Caco-2 (cell line): ENCODE results near the gene ANKRD28. TPM values are rescaled to one million over a fixed set of nuclear protein-coding genes. Genes with fewer than 3 reads are reported as not detected.
A peak's percentile ranks its signal among the peaks of the same experiment; 100 is the strongest.
"Not testable (repeated sequence)": the region's sequence is repeated elsewhere in the genome, so short reads cannot be mapped to it uniquely, and the experiment has no call there.

Experiments
- BruUV-seq: library from RNA; stranded (reverse); fragments of 400-500 nt; replicated peaks from 2 replicates; lab custom pipeline; 2021; lab: Mats Ljungman, UMichigan
- CTCF ChIA-PET: fragments of 300-600 bp; sonication (Branson Sonifier 250); formaldehyde crosslinking; loops from one replicate; lab custom pipeline; 2022; ENCODE audit warnings: antibody characterized with exemption; lab: Charles Lee
- POLR2A ChIA-PET: fragments of 300-600 bp; sonication (Branson Sonifier 250); formaldehyde crosslinking; loops from one replicate; lab custom pipeline; 2022; ENCODE audit warnings: antibody characterized with exemption; lab: Charles Lee
- DNase-seq, 2 experiments: peaks; one replicate each; pipeline versions ENCODE4 v3.0.0 to v3.0.0-alpha.2; 2020 to 2022
- H3K27me3 ChIP-seq: replicated peaks from 2 replicates; pipeline ENCODE4 v1.6.0; 2011; ENCODE audit warnings: low read length; ENCODE audit not compliant: control insufficient read depth, insufficient read depth
- H3K36me3 ChIP-seq: 2 replicates; pipeline ENCODE4 v1.5.1; 2011; ENCODE audit warnings: low read length; ENCODE audit not compliant: control insufficient read depth, insufficient read depth
- H3K4me1 ChIP-seq: fragments of 250-450 bp; sonication (Bioruptor Pico); 2 replicates; pipeline ENCODE4 v1.5.1; 2020; ENCODE audit warnings: mild to moderate bottlenecking
- H3K4me3 ChIP-seq: 2 replicates; pipeline ENCODE4 v1.5.1; 2011; ENCODE audit warnings: low read depth, mild to moderate bottlenecking, control low read depth, low read length
- H3K9me3 ChIP-seq: fragments of 250-450 bp; sonication (Bioruptor Pico); 2 replicates; pipeline ENCODE4 v1.5.1; 2020; ENCODE audit warnings: mild to moderate bottlenecking, moderate library complexity
- H3K27ac Mint-ChIP-seq: one replicate; pipeline ENCODE4 v1.8.0; 2022; ENCODE audit warnings: mixed read lengths; ENCODE audit not compliant: unreplicated experiment
- H3K27me3 Mint-ChIP-seq: one replicate; pipeline ENCODE4 v1.8.0; 2022; ENCODE audit warnings: mixed read lengths; ENCODE audit not compliant: insufficient read depth, unreplicated experiment
- H3K36me3 Mint-ChIP-seq: one replicate; pipeline ENCODE4 v1.8.0; 2022; ENCODE audit warnings: mild to moderate bottlenecking, mixed read lengths; ENCODE audit not compliant: insufficient read depth, unreplicated experiment
- H3K4me1 Mint-ChIP-seq: one replicate; pipeline ENCODE4 v1.8.0; 2022; ENCODE audit warnings: low read depth, mixed read lengths; ENCODE audit not compliant: unreplicated experiment
- H3K4me3 Mint-ChIP-seq: one replicate; pipeline ENCODE4 v1.8.0; 2022; ENCODE audit warnings: mild to moderate bottlenecking, moderate library complexity, mixed read lengths; ENCODE audit not compliant: unreplicated experiment
- H3K9me3 Mint-ChIP-seq: one replicate; pipeline ENCODE4 v1.8.0; 2022; ENCODE audit warnings: mixed read lengths; ENCODE audit not compliant: unreplicated experiment
- intact Hi-C: fragments of 100-400 bp; cut with micrococcal nuclease; formaldehyde crosslinking; loops from one replicate; pipeline ENCODE4 v1.10.0; 2022; ENCODE audit not compliant: unreplicated experiment
- total RNA-seq: library from RNA; stranded (reverse); gene quantifications from 2 replicates; pipeline ENCODE4 v1.2.3, GENCODE V29; 2022
- TF ChIP-seq, protein P1 (sequence below), 2 experiments: fragments of 200-600 bp in 1 of 2; IDR thresholded peaks; 1 replicate in 1 of 2; 2 replicates in 1 of 2; pipeline versions ENCODE4 v1.5.1 to v1.8.0; 2011 to 2022; ENCODE audit warnings: antibody characterized with exemption in 1 of 2, control low read depth in 1 of 2, inconsistent platforms in 1 of 2, low read depth in 1 of 2, low read length in 1 of 2, mild to moderate bottlenecking in 1 of 2, moderate library complexity in 1 of 2; ENCODE audit not compliant: insufficient read depth in 1 of 2, severe bottlenecking in 1 of 2, unreplicated experiment in 1 of 2

ANKRD28 gene
- total RNA-seq, 1 experiment from 2014 or later = 37.2 TPM

DNA sequence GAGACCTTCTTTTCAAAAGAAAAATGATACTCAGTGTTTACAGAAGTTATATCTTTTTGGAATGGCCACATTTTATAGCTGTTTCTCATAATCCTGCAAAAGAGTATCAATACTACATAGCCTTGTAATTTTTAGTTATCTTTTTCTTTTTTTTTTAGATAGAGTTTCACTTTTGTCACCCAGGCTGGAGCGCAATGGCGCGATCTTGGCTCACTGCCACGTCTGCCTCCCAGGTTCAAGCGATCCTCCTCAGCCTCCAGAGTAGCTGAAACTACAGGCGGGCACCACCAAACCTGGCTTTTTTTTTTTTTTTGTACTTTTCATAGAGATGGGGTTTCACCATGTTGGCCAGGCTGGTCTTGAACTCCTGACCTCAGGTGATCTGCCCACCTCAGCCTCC lies 53.6 kb downstream of the ANKRD28 start:
- Mint-ChIP-seq H3K4me1 (no peaks in the 10 kb centered on the region), H3K9me3 (peaks cover 10% of the 10 kb centered on the region), H3K27ac (no peak overlapping the region), H3K27me3 (no peaks in the 10 kb centered on the region), H3K36me3 (peaks cover 29% of the 10 kb centered on the region), H3K4me3 (no peak overlapping the region)
- Histone ChIP-seq H3K36me3 (no peaks in the 10 kb centered on the region; the same call in 1 of the 2 replicates), H3K9me3 (peaks cover 4% of the 10 kb centered on the region), H3K4me1 (no peaks in the 10 kb centered on the region), H3K4me3 (no peak overlapping the region), H3K27me3 (no peaks in the 10 kb centered on the region)
- DNase-seq = no peak
- ChIA-PET CTCF (interaction anchor here (0.7 kb wide), 1 partner anchor 20 kb away, joined by 3 read pairs; no protein-coding TSS in a partner anchor), POLR2A (no interaction called here)
- no TSS peak for BruUV-seq
- intact Hi-C loops = no loop called here
- TF ChIP-seq, protein P1, sequence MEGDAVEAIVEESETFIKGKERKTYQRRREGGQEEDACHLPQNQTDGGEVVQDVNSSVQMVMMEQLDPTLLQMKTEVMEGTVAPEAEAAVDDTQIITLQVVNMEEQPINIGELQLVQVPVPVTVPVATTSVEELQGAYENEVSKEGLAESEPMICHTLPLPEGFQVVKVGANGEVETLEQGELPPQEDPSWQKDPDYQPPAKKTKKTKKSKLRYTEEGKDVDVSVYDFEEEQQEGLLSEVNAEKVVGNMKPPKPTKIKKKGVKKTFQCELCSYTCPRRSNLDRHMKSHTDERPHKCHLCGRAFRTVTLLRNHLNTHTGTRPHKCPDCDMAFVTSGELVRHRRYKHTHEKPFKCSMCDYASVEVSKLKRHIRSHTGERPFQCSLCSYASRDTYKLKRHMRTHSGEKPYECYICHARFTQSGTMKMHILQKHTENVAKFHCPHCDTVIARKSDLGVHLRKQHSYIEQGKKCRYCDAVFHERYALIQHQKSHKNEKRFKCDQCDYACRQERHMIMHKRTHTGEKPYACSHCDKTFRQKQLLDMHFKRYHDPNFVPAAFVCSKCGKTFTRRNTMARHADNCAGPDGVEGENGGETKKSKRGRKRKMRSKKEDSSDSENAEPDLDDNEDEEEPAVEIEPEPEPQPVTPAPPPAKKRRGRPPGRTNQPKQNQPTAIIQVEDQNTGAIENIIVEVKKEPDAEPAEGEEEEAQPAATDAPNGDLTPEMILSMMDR (IDR thresholded peaks at IDR 0.05; ENCODE audit: insufficient read depth in 1 of 2, low read depth in 1 of 2, low read length in 1 of 2, severe bottlenecking in 1 of 2, unreplicated experiment in 1 of 2) = no peak

DNA sequence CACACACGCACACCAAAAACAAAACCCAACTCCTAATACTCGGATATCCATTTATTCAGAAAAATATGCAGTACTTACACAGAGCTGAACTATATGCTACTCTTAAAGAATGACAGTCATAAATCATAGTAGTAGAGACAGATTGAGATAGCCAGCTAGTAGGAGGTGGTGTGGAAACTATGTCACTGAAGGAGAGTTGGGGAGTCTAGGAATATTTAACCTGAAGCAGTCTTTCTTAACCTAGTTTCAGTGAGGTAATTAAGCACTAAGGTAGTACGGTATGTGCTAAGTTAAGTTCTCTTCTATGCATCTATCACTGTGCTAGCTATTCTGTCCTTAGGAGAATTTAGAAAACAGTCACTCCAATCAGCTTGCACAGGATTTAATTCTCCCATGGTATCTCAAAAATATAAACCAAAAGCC lies 54.2 kb downstream of the ANKRD28 start:
- H3K9me3 ChIP-seq = peaks cover 9% of the 10 kb centered on the region
- Mint-ChIP-seq H3K27ac (peak overlapping the region; percentile 2), H3K9me3 (peaks cover 10% of the 10 kb centered on the region), H3K4me3 (no peak overlapping the region), H3K36me3 (peaks cover 29% of the 10 kb centered on the region), H3K4me1 (no peaks in the 10 kb centered on the region), H3K27me3 (no peaks in the 10 kb centered on the region)
- no peaks in the 10 kb centered on the region for H3K4me1 ChIP-seq
- POLR2A ChIA-PET = no interaction called here
- CTCF ChIA-PET = interaction anchor here (0.7 kb wide), 1 partner anchor 20 kb away, joined by 3 read pairs; no protein-coding TSS in a partner anchor
- no peak overlapping the region for H3K4me3 ChIP-seq
- H3K27me3 ChIP-seq = no peaks in the 10 kb centered on the region
- intact Hi-C loops = no loop called here
- no TSS peak for BruUV-seq
- TF ChIP-seq, protein P1 (IDR thresholded peaks at IDR 0.05; ENCODE audit: insufficient read depth in 1 of 2, low read depth in 1 of 2, low read length in 1 of 2, severe bottlenecking in 1 of 2, unreplicated experiment in 1 of 2) = no peak
- DNase-seq = no peak
- H3K36me3 ChIP-seq = no peaks in the 10 kb centered on the region; the same call in 1 of the 2 replicates

DNA sequence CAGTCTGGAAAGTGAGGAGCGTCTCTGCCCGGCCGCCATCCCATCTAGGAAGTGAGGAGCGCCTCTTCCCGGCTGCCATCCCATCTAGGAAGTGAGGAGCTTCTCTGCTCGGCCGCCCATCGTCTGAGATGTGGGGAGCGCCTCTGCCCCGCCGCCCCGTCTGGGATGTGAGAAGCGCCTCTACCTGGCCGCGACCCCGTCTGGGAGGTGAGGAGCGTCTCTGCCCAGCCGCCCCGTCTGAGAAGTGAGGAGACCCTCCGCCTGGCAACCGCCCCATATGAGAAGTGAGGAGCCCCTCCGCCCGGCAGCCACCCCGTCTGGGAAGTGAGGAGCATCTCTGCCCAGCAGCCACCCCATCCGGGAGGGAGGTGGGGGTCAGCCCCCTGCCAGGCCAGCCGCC lies 55.5 kb downstream of the ANKRD28 start:
- DNase-seq, H3K4me3 ChIP-seq, H3K27me3 Mint-ChIP-seq, H3K4me1 Mint-ChIP-seq, H3K4me3 Mint-ChIP-seq, H3K9me3 Mint-ChIP-seq, H3K27me3 ChIP-seq, H3K36me3 ChIP-seq, H3K27ac Mint-ChIP-seq, H3K4me1 ChIP-seq, BruUV-seq, intact Hi-C loops, CTCF ChIA-PET, POLR2A ChIA-PET: not testable (repeated sequence)
- H3K9me3 ChIP-seq = peaks cover 16% of the 10 kb centered on the region
- peaks cover 39% of the 10 kb centered on the region for H3K36me3 Mint-ChIP-seq

DNA sequence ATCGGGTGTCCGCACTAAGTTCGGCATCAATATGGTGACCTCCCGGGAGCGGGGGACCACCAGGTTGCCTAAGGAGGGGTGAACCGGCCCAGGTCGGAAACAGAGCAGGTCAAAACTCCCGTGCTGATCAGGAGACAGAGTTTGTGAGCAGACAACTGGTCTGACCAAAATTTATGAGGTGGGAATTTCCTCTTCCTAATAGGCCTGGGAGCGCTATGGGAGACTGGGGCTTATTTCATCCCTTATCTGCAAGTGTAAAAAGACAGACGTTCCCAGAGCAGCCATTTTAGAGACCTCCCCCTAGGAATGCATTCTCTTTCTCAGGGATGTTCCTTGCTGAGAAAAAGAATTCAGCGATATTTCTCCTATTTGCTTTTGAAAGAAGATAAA lies 59.2 kb downstream of the ANKRD28 start:
- H3K27me3 ChIP-seq, H3K4me1 ChIP-seq, H3K27me3 Mint-ChIP-seq, POLR2A ChIA-PET, intact Hi-C loops, H3K4me3 ChIP-seq, BruUV-seq, H3K27ac Mint-ChIP-seq, H3K9me3 Mint-ChIP-seq, H3K36me3 ChIP-seq, H3K4me1 Mint-ChIP-seq, CTCF ChIA-PET, H3K4me3 Mint-ChIP-seq: not testable (repeated sequence)
- H3K36me3 Mint-ChIP-seq = peaks cover 20% of the 10 kb centered on the region
- DNase-seq = peak in 1 of 2 experiments; percentile 19
- H3K9me3 ChIP-seq = peaks cover 16% of the 10 kb centered on the region
